HG03342 (cell line): ENCODE data around the gene PCBP3.

Source experiments
- ATAC-seq: cut with Tn5 transposase; IDR thresholded peaks from one replicate; pipeline ENCODE4 v1.9.1; 2021; ENCODE audit warnings: mild to moderate bottlenecking, moderate library complexity; ENCODE audit not compliant: unreplicated experiment

The PCBP3 gene

DNA sequence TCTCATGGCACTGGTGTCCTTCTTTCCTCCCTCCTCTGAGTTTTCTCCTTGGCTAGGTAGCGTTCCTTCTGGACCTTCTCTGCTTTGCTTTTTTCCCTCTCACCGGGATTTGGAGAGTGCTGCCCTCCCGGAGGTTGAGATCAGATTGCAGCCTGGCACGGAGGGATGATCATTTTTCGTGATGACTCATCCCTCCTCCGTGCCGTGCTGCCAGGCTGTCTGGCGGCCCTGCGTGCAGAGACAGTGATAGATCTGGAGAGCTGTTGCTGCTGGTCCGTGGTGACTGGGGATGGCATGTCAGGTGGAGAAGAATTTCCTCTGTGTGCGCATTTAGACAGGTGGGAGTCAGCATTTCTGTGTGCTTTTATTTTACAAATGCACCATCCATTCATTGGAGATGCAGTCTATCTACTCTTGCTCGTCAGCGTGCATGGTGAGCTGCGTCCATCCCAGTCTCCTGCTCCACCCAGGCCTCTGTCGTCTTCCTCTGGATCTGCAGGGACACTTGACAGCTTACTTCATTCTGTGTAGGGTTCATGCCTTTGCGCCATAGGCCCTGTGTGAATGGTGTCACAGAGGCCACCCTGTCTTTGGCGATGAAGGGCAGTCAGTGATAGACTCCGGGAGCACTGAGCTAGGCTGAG lies 104.4 kb downstream of the PCBP3 start:
- no peak for ATAC-seq

DNA sequence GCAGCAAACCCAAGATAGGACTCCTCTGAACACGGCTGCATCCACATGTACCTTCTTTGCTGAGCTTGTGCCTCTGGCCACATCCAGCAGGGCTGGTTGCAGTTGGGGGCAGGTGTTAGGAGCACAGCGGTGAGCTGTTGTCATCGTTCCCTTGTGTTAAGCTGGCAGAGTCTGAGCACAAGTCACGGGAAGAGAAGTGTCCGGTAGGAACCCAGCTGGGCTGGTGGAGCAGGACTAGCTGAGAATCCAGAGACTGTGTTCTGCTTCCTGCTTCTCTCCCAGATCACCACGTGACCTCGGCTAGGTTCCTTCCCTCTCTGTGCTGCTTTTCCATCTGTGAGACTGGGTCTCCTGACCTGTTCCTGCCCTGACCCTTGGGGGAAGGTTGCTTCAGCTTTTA lies 105.1 kb downstream of the PCBP3 start:
- no peak for ATAC-seq

DNA sequence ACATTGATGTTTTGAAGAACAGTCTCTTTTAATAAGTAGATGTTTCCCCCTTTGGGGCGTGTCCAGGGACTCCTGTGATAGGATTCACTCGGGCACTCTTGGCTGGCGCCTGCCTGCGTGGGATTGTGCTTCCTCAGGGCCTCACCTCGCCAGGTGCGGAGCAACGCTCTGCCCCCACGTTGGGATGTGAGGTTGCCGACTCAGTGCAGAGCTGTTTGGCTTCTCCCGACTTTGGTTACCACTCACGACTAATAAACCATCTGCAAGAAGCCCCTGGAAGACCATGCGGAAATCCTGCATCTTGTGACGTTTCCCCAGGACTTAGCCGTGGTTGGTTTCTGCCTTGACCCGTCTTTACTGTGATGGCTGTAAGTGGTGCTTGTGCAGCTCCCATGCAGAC lies 106.4 kb downstream of the PCBP3 start:
- ATAC-seq, result no peak

DNA sequence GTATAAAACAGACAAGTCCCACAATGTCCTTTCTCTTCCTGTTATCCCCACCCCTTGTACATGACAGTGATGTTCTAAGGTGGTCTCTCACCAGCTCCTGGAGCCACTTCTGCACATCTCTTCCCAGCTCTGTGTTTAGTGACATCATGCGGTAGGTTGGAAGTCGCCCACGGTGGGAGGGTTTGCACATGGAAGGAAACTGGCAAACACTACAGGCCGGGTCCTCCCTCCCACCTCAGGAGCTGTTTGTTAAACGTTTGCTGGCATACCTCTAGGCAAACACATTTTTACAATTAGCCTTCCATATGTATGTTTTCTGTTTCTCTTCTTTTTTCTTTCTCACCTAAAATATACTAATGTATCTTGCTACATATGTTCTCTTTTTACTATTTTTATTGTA lies 107.4 kb downstream of the PCBP3 start:
- ATAC-seq, result no peak

DNA sequence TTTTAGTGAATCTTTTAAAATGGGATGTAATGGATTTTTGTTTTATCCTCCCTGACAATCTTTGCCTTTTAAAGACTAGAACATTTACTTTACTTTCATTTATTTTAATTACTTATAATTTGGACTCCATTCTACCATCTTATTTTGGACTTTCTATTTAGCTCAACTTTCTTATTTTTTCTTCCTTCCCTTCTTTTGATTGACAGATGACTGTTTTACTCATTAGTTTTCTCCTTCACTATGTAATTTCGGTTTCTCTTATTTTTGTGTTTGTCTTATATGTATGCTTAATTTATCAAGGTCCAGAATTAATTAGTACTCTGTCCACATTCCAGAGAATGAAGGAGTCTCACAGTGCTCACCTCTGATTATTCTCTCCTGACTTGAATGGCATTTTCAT lies 109.9 kb downstream of the PCBP3 start:
- no peak for ATAC-seq

DNA sequence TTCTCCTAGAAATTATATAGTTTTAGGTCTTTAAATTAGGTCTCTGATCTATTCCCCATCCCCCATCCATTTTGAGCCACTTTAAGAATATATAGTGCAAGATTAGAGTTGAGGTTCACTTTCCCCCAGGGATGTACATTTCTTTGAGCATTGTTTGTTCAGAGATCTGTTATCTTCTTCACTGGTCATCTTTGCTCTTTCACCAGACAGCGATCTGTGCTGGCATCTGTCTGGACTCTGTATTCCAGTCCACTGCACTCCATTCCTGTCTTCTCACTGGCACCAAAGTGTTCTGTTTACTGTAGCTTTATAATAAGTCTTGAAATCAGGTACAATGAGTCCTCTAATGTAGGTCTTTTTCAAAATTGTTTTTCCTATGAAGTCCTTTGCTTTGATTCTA lies 112.5 kb downstream of the PCBP3 start:
- no peak for ATAC-seq

- ATAC-seq, result no peak
These were observed 113.1 kb downstream of the PCBP3 start for GRCh38 chr21:45756669-45757068.

DNA sequence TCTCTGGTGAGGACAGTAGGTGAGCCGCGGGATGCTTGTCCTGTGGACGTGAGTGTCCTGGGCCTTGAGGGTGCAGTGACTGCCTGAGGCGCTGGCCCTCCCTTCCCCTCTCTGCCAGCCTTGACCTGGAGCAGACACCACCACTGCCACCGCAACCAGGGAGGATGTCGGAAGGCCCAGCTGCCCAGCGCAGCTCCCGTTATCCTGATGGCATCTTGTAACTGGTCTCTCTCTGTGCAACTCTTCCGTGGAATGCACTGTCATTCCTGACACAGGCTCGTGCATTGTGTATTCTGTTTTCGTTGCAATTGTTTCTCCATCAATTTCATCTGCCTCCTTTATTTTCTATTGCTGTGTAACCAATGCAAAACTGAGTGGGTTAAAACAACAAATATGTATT lies 118.2 kb downstream of the PCBP3 start:
- ATAC-seq, result no peak

- no peak for ATAC-seq
These were observed 119.5 kb downstream of the PCBP3 start for GRCh38 chr21:45763074-45763473.

- ATAC-seq, result no peak
These were observed 120.0 kb downstream of the PCBP3 start for GRCh38 chr21:45763506-45763905.

DNA sequence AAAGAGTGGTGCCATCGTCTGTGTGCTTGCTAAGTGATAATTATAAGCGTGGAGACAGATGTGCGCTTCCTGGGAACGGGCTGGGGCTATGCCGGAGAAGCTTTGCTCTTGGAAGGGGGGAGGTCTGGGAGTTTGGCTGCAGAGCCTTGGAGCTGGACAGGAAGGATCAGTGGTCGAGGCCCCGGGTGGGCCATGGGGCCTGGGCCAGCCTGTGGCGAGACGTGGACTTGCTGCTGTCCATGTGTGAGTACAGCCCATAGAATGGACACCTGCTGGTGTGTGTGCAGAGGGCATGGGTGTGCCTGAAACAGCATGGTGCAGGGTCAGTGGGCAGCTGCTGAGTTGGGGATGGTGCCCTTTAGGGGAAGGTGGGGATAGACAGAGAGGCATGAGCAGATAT lies 121.3 kb downstream of the PCBP3 start:
- no peak for ATAC-seq

DNA sequence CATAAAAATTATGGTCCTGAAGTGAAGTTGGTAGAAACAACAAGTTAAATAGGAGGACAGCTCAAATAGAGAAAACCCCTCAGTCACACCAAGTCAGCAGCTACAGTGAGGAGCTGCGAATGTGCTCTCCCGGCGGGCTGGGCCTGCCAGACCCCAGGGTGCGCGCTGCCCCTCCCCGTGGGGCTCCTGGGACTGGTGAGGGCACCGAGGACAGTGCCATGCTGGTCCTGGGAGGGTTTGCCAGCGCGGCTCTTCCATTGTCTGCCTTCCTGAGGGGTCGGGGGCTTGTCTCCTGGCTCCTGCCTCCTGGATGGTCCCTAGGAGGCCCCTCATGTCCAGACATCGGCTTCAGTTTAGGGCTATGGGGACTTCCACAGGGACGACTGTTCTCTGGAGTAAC lies 121.8 kb downstream of the PCBP3 start:
- ATAC-seq, result no peak

- no peak for ATAC-seq
These were observed 122.5 kb downstream of the PCBP3 start for GRCh38 chr21:45766055-45766454.

DNA sequence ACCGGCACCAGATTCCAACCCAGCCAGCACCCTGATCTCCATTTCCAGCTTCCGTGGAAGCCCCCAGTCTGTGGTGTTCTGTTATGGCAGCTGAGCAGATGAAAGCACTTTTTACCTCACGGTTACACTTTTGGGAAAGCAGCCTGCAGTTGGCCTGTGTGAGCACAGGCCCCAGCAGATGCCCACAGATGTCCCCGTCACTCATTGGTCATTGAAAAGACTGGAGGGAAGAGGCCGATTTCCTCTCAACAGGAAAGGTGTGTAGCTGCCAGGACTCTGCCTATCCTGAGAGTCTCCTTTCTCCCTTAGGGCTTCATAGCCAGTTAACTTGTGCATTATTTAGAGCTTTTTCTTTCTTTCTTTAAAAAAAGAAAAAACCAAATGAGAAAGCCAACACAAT lies 123.0 kb downstream of the PCBP3 start:
- ATAC-seq, result no peak

GRCh38 chr21:45767071-45768006 lies 123.8 kb downstream of the PCBP3 start:
- no peak for ATAC-seq

DNA sequence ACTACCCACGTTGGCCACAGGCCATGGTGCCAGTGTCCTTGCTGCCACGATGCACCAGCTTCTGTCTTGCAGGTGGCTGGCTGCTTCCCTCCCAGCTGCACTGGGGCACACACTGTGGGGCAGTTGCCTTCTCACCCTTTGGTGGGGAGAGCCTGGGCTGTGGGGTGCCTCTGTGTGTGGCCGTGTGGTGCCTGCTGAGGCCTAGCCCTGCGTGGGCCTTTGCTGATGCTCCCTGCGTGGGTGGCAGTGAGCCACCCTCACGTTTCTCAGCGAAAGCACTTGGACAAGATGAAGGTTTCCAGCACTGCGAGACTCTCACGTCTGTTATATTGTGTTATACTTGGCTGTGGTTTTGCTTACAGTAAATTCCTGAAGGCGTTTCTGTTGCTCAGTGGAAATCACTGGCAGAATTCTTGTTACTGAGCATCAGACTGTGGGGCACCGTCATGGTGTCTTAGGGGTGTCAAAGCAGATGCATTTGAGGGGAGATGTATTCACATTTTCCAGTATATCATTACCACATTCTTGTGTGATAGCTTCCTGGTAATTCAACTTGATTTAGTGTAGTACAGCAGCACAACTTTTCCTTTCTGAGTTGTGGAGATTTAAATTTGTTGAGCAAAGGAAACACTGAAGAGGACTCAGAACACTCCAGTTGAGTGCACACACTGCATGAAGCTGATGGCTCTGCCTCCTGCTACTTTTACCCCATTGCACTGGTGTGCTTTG lies 124.7 kb downstream of the PCBP3 start:
- ATAC-seq, result no peak

DNA sequence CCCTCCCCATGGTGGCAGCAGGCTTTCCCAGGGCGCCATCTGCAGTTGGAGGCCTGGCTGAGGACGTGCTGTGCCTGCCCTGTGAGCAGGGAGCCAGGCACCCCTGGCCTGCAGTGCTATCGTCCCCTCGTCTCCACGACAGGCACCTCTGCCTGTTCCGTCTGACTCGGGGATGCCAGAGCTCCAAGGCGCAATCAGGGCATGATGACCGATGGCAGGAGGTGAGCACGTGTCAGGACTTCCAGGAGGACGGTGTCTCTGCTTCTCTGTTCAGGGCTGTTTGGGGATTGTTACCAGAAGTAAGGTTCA lies 125.2 kb downstream of the PCBP3 start:
- ATAC-seq, result no peak

DNA sequence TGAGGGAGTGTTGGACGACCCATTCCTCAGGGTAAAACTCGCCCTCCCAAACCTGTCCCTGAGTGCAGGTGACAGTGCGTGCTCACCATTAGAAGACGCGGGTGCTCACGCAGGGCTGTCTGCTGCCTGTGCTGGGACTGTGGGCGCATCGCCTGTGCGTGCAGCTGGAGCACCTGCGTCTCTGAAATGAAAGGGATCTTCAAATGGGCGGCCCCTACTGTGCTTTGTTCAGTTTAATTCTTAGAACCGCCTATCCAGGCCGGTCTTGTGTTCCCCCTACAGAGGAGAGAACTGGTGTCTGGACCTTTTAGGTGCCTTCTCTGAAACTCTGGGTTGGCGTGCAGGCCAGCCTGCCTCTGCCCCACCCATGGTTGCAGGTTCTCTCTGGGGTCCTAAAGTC lies 125.8 kb downstream of the PCBP3 start:
- no peak for ATAC-seq

GRCh38 chr21:45769896-45770295 lies 126.4 kb downstream of the PCBP3 start:
- ATAC-seq, result no peak

DNA sequence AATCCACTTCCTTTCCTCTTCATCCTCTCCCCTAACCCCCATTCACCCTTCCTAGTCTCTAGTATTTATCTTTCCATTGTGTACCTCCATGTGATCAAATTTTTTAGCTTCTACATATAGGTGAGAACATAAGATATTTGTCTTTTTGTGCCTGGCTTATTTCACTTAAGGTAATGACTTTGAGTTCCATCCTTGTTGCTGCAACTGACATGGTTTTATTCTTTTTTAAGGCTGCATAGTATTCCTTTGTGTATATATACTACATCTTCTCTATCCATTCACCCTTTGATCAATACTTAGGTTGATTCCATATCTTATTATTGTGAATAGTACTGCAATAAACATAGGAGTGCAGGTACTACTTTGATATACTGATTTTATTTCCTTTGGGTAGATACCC lies 128.7 kb downstream of the PCBP3 start:
- ATAC-seq, result no peak

DNA sequence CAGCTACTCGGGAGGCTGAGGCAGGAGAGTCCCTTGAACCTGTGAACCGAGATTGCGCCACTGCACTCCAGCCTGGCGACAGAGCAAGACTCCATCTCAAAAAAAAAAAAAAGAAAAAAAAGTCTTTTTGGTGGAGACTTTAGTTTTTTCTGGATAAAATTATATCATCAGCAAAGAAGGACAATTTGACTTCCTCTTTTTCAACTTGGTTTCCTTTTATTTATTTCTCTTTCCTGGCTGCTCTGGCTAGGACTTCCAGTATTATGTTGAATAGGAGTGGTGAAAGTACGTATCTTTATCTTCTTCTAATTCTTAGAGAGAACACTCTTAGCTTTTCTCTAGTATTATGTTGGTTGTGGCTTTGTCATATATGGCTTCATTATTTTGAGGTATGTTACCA lies 130.8 kb downstream of the PCBP3 start:
- ATAC-seq, result no peak

GRCh38 chr21:45776971-45777370 lies 133.4 kb downstream of the PCBP3 start:
- no peak for ATAC-seq
